Lower lobe of right lung (tissue), 2 donors: Measurements from ENCODE around the gene SHROOM2. TPM values are rescaled to one million over a fixed set of nuclear protein-coding genes. Genes with fewer than 3 reads are reported as not detected.

Source experiments
- ATAC-seq, 2 donors: fragments of 200-7000 bp; cut with Tn5 transposase; one replicate each; pipeline ENCODE4 v1.9.1; 2020 to 2022; ENCODE audit warnings: mild to moderate bottlenecking in 2 of 2, moderate library complexity in 2 of 2
- DNase-seq: peaks from one replicate; pipeline ENCODE4 v3.0.0-alpha.2; 2020
- H3K27ac ChIP-seq: fragments of 200-600 bp; one replicate; pipeline ENCODE4 v1.8.0; 2022
- H3K27me3 ChIP-seq: fragments of 200-600 bp; one replicate; pipeline ENCODE4 v1.8.0; 2022; ENCODE audit warnings: low read depth
- H3K36me3 ChIP-seq: fragments of 200-600 bp; one replicate; pipeline ENCODE4 v1.8.0; 2022; ENCODE audit warnings: mild to moderate bottlenecking
- H3K4me1 ChIP-seq: fragments of 200-600 bp; one replicate; pipeline ENCODE4 v1.8.0; 2022
- H3K4me3 ChIP-seq: fragments of 200-600 bp; one replicate; pipeline ENCODE4 v1.8.0; 2022; ENCODE audit warnings: mild to moderate bottlenecking
- H3K9me3 ChIP-seq: fragments of 200-600 bp; one replicate; pipeline ENCODE4 v1.8.0; 2022
- CTCF ChIP-seq: fragments of 200-600 bp; IDR thresholded peaks from one replicate; pipeline ENCODE4 v1.8.0; 2022; ENCODE audit warnings: antibody characterized with exemption, mild to moderate bottlenecking
- intact Hi-C: fragments of 100-400 bp; cut with DNase I; formaldehyde crosslinking; loops from one replicate; pipeline ENCODE4 v1.11.0; 2022
- total RNA-seq: library from RNA; stranded (reverse); fragmentation: NEBNext Ultra II Directional; extraction: Animal tissue kit (Norgen Biotek cat#: 25700); gene quantifications from one replicate; pipeline ENCODE4 v1.2.1, GENCODE V29; 2021
- donor health status: DM: no; HTN: yes; CAD: no; lungs with severe emphysema.

The SHROOM2 gene
- total RNA-seq, 1 donor from 2014 or later, result 9.3 TPM

GRCh38 chrX:9875801-9876200 is 89.6 kb downstream of the SHROOM2 start:
- H3K27me3 ChIP-seq, result no peaks in the 10 kb centered on the region
- no peak for TF ChIP-seq CTCF
- H3K4me1 ChIP-seq, result no peaks in the 10 kb centered on the region
- intact Hi-C loops, result no loop called here
- no peak overlapping the region for H3K4me3 ChIP-seq
- no peaks in the 10 kb centered on the region for H3K9me3 ChIP-seq
- ATAC-seq (no peak), DNase-seq (no peak)
- no peaks in the 10 kb centered on the region for H3K36me3 ChIP-seq
- no peak overlapping the region for H3K27ac ChIP-seq

GRCh38 chrX:9876201-9876600 is 90.0 kb downstream of the SHROOM2 start:
- Histone ChIP-seq H3K9me3 (no peaks in the 10 kb centered on the region), H3K4me1 (peaks cover 3% of the 10 kb centered on the region), H3K4me3 (no peak overlapping the region), H3K36me3 (no peaks in the 10 kb centered on the region), H3K27me3 (no peaks in the 10 kb centered on the region), H3K27ac (no peak overlapping the region)
- TF ChIP-seq CTCF, result no peak
- no peak for ATAC-seq
- intact Hi-C loops, result no loop called here
- DNase-seq, result no peak

GRCh38 chrX:9878146-9878820 is 92.1 kb downstream of the SHROOM2 start:
- TF ChIP-seq CTCF, result no peak
- H3K4me3 ChIP-seq, result no peak overlapping the region
- no peaks in the 10 kb centered on the region for H3K36me3 ChIP-seq
- peaks cover 5% of the 10 kb centered on the region for H3K4me1 ChIP-seq
- no peaks in the 10 kb centered on the region for H3K27me3 ChIP-seq
- no peaks in the 10 kb centered on the region for H3K9me3 ChIP-seq
- H3K27ac ChIP-seq, result no peak overlapping the region
- intact Hi-C loops, result no loop called here
- ATAC-seq (no peak), DNase-seq (no peak)

- Histone ChIP-seq H3K27ac (no peak overlapping the region), H3K4me1 (peaks cover 5% of the 10 kb centered on the region), H3K4me3 (no peak overlapping the region), H3K9me3 (no peaks in the 10 kb centered on the region), H3K36me3 (no peaks in the 10 kb centered on the region), H3K27me3 (no peaks in the 10 kb centered on the region)
- TF ChIP-seq CTCF, result no peak
- no peak for DNase-seq
- no peak for ATAC-seq
- intact Hi-C loops, result no loop called here
Observed at GRCh38 chrX:9880237-9880636, 94.0 kb downstream of the SHROOM2 start.

GRCh38 chrX:9880870-9881269 is 94.6 kb downstream of the SHROOM2 start:
- H3K27me3 ChIP-seq, result no peaks in the 10 kb centered on the region
- peaks cover 5% of the 10 kb centered on the region for H3K4me1 ChIP-seq
- TF ChIP-seq CTCF, result no peak
- H3K27ac ChIP-seq, result no peak overlapping the region
- intact Hi-C loops, result no loop called here
- peak; percentile 70 to 71 for ATAC-seq
- DNase-seq, result no peak
- H3K4me3 ChIP-seq, result no peak overlapping the region
- H3K36me3 ChIP-seq, result no peaks in the 10 kb centered on the region
- no peaks in the 10 kb centered on the region for H3K9me3 ChIP-seq
